Uterus (tissue), 4 donors: ENCODE measurements around the gene RPL21. TPM values are rescaled to one million over a fixed set of nuclear protein-coding genes. Genes with fewer than 3 reads are reported as not detected.
"Not testable (repeated sequence)": the region's sequence is repeated elsewhere in the genome, so short reads cannot be mapped to it uniquely, and the experiment has no call there.

Source experiments
- DNase-seq, 2 donors: peaks; one replicate each; pipeline ENCODE4 v3.0.0-alpha.2; 2019 to 2020
- H3K27ac ChIP-seq, 2 donors: fragments of 200-600 bp; sonication (generic); 1 replicate in 1 of 2; 2 replicates in 1 of 2; pipeline ENCODE4 v1.5.1; 2016 to 2018
- H3K27me3 ChIP-seq, 2 donors: fragments of 200-600 bp; sonication (generic); one replicate each; pipeline ENCODE4 v1.5.1; 2018 to 2019; ENCODE audit warnings: control low read depth in 1 of 2
- H3K36me3 ChIP-seq, 2 donors: fragments of 200-600 bp; sonication (generic); one replicate each; pipeline ENCODE4 v1.5.1; 2019; ENCODE audit warnings: control low read depth in 1 of 2
- H3K4me1 ChIP-seq, 2 donors: fragments of 200-600 bp; sonication (generic); one replicate each; pipeline ENCODE4 v1.5.1; 2018 to 2019; ENCODE audit warnings: control low read depth in 1 of 2
- H3K4me3 ChIP-seq, 2 donors: fragments of 200-600 bp; sonication (generic); 1 replicate in 1 of 2; 2 replicates in 1 of 2; pipeline ENCODE4 v1.5.1; 2018 to 2019; ENCODE audit warnings: mild to moderate bottlenecking in 1 of 2
- H3K9me3 ChIP-seq, 2 donors: fragments of 200-600 bp; sonication (generic); one replicate each; pipeline ENCODE4 v1.5.1; 2019; ENCODE audit warnings: control low read depth in 1 of 2
- CTCF ChIP-seq, 4 experiments: fragments of 200-600 bp in 2 of 4; fragments of 450-650 bp in 2 of 4; sonication (generic) in 2 of 4; IDR thresholded peaks; one replicate each; pipeline ENCODE4 v1.5.1; 2016 to 2019; ENCODE audit warnings: antibody characterized with exemption in 4 of 4, mild to moderate bottlenecking in 2 of 4, moderate library complexity in 1 of 4
- POLR2A ChIP-seq, 2 donors: fragments of 450-650 bp; IDR thresholded peaks; one replicate each; pipeline ENCODE4 v1.6.1; 2016; ENCODE audit warnings: antibody characterized with exemption in 2 of 2, mild to moderate bottlenecking in 1 of 2, moderate library complexity in 1 of 2
- intact Hi-C: fragments of 100-400 bp; cut with DNase I; formaldehyde crosslinking; loops from one replicate; pipeline ENCODE4 v1.15.1; 2023; ENCODE audit warnings: low total_unique reads
- total RNA-seq, 4 donors: library from RNA; depleted of rRNA in 3 of 4; stranded (reverse); fragments of >200 nt in 3 of 4; gene quantifications; one replicate each; pipeline versions ENCODE4 v1.1.0 to v1.2.4, GENCODE V29; 2014 to 2023
- donor health status: DM: yes; HTN: yes; CAD: no.

RPL21 gene
- total RNA-seq, 4 donors from 2014 or later: 816 to 2,598 (median 1,942) TPM

- intact Hi-C loops: no loop called here
- Histone ChIP-seq H3K9me3 (no peaks in the 10 kb centered on the region), H3K27ac (no peak overlapping the region), H3K27me3 (no peaks in the 10 kb centered on the region), H3K4me3 (no peak overlapping the region), H3K4me1 (no peaks in the 10 kb centered on the region), H3K36me3 (no peaks in the 10 kb centered on the region)
- no peak for DNase-seq
- TF ChIP-seq CTCF (IDR thresholded peaks at IDR 0.05): no peak
- no peak for TF ChIP-seq POLR2A (IDR thresholded peaks at IDR 0.05)
Measured at GRCh38 chr13:27211271-27211670, 40.1 kb upstream of the RPL21 start.

GRCh38 chr13:27211771-27212364 lies 39.5 kb upstream of the RPL21 start:
- Histone ChIP-seq H3K27ac (no peak overlapping the region), H3K9me3 (no peaks in the 10 kb centered on the region), H3K27me3 (no peaks in the 10 kb centered on the region), H3K4me3 (no peak overlapping the region), H3K36me3 (no peaks in the 10 kb centered on the region), H3K4me1 (no peaks in the 10 kb centered on the region)
- intact Hi-C loops: no loop called here
- no peak for TF ChIP-seq POLR2A (IDR thresholded peaks at IDR 0.05)
- TF ChIP-seq CTCF (IDR thresholded peaks at IDR 0.05): no peak
- DNase-seq: no peak

- H3K27ac ChIP-seq, intact Hi-C loops, DNase-seq, H3K27me3 ChIP-seq, H3K4me1 ChIP-seq, H3K36me3 ChIP-seq, H3K9me3 ChIP-seq, H3K4me3 ChIP-seq: not testable (repeated sequence)
Measured at GRCh38 chr13:27213386-27213785, 38.0 kb upstream of the RPL21 start.

DNA sequence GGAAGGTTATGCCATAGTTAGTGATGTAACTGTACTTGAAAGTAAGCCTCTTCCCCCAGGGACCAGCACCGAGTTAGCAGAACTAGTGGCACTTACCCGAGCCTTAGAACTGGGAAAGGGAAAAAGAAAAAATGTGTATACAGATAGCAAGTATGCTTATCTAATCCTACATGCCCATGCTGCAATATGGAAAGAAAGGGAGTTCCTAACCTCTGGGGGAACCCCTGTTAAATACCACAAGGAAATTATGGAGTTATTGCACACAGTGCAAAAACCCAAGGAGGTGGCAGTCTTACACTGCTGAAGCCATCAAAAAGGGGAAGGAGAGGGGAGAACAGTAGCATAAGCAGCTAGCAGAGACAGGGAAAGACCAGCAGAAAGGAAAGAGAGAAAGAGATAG lies 33.6 kb upstream of the RPL21 start:
- H3K27ac ChIP-seq, H3K9me3 ChIP-seq, H3K4me1 ChIP-seq, intact Hi-C loops, H3K4me3 ChIP-seq, H3K36me3 ChIP-seq, DNase-seq, H3K27me3 ChIP-seq: not testable (repeated sequence)

- H3K4me3 ChIP-seq, H3K27ac ChIP-seq, DNase-seq, H3K4me1 ChIP-seq, H3K9me3 ChIP-seq, intact Hi-C loops, H3K27me3 ChIP-seq, H3K36me3 ChIP-seq: not testable (repeated sequence)
Measured at GRCh38 chr13:27218861-27219260, 32.5 kb upstream of the RPL21 start.

DNA sequence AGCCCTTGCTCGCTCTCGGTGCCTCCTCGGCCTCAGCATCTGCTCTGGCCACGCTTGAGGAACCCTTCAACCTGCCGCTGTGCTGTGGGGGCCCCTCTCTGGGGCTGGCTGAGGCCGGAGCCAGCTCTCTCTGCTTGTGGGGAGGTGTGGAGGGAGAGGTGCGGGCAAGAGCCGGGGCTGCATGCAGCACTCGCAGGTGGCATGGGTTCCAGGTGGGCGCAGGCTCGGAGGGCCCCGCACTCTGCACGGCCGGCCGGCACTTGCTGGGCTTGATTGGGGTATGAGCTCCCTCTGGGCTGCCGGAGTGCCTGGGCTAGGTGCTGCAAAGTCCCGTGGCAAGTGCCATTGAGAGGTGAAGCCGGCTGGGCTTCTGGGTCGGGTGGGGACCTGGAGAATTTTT lies 31.7 kb upstream of the RPL21 start:
- H3K9me3 ChIP-seq: no peaks in the 10 kb centered on the region
- DNase-seq: no peak
- intact Hi-C loops: no loop called here
- no peaks in the 10 kb centered on the region for H3K27me3 ChIP-seq
- TF ChIP-seq CTCF (IDR thresholded peaks at IDR 0.05): no peak
- TF ChIP-seq POLR2A (IDR thresholded peaks at IDR 0.05): no peak
- H3K4me1 ChIP-seq: no peaks in the 10 kb centered on the region
- no peaks in the 10 kb centered on the region for H3K36me3 ChIP-seq
- no peak overlapping the region for H3K4me3 ChIP-seq
- no peak overlapping the region for H3K27ac ChIP-seq

- H3K4me3 ChIP-seq, H3K27me3 ChIP-seq, H3K4me1 ChIP-seq, H3K9me3 ChIP-seq, H3K27ac ChIP-seq, intact Hi-C loops, DNase-seq, H3K36me3 ChIP-seq: not testable (repeated sequence)
Measured at GRCh38 chr13:27222100-27222499, 29.3 kb upstream of the RPL21 start.
